ENCODE results near the gene DAPK2. TPM values are rescaled to one million over a fixed set of nuclear protein-coding genes. Genes with fewer than 3 reads are reported as not detected.

DAPK2 gene
- total RNA-seq, 1 experiment from 2014 or later, result 2.3 TPM

DNA sequence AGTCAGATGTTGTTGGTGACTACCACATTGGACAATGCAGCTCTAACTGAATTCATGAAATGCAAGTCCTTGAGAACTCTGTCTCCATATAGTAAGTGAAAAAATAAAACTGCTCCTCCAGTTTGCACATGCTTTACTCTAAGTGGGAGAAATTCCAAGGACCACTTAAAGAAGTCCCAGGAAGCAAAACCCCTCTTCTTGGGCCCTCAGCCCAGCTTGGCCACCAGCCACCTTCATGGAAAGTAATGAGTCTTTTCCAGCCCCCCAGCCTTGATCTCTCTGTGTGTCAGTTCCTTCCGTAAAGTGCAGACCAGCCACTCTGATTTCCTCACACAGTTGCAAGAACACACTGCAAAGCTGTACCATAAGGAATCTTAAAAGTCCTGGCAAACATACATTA is 34.5 kb downstream of the DAPK2 start (continued):
- TF ChIP-seq, protein P1, sequence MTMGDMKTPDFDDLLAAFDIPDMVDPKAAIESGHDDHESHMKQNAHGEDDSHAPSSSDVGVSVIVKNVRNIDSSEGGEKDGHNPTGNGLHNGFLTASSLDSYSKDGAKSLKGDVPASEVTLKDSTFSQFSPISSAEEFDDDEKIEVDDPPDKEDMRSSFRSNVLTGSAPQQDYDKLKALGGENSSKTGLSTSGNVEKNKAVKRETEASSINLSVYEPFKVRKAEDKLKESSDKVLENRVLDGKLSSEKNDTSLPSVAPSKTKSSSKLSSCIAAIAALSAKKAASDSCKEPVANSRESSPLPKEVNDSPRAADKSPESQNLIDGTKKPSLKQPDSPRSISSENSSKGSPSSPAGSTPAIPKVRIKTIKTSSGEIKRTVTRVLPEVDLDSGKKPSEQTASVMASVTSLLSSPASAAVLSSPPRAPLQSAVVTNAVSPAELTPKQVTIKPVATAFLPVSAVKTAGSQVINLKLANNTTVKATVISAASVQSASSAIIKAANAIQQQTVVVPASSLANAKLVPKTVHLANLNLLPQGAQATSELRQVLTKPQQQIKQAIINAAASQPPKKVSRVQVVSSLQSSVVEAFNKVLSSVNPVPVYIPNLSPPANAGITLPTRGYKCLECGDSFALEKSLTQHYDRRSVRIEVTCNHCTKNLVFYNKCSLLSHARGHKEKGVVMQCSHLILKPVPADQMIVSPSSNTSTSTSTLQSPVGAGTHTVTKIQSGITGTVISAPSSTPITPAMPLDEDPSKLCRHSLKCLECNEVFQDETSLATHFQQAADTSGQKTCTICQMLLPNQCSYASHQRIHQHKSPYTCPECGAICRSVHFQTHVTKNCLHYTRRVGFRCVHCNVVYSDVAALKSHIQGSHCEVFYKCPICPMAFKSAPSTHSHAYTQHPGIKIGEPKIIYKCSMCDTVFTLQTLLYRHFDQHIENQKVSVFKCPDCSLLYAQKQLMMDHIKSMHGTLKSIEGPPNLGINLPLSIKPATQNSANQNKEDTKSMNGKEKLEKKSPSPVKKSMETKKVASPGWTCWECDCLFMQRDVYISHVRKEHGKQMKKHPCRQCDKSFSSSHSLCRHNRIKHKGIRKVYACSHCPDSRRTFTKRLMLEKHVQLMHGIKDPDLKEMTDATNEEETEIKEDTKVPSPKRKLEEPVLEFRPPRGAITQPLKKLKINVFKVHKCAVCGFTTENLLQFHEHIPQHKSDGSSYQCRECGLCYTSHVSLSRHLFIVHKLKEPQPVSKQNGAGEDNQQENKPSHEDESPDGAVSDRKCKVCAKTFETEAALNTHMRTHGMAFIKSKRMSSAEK (CRISPR knock-in tag; IDR thresholded peaks at IDR 0.05; ENCODE audit: borderline replicate concordance), result no peak
- TF ChIP-seq NFE2L1 (CRISPR knock-in tag; IDR thresholded peaks at IDR 0.05), result no peak
- TF ChIP-seq, protein P2, sequence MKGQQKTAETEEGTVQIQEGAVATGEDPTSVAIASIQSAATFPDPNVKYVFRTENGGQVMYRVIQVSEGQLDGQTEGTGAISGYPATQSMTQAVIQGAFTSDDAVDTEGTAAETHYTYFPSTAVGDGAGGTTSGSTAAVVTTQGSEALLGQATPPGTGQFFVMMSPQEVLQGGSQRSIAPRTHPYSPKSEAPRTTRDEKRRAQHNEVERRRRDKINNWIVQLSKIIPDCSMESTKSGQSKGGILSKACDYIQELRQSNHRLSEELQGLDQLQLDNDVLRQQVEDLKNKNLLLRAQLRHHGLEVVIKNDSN (CRISPR knock-in tag; IDR thresholded peaks at IDR 0.05), result no peak

DNA sequence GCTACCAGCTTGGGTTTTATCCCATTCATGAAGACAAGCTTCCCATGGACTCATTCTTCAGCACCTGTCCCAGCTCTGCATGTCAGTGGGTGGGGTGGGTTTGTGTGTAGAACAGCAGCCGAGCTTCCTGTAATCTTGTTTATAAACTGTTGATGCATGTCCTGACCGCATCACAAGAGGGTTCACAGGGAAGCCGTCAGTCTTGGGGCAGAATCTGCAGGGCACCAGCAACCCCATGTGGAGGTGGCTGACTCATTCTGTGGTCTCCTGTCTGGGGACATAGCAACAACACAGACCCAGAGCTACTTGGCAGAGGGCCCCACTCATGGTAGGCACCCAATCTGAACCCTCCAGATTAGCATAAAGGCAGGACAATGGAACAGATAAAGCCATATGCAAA is 35.6 kb downstream of the DAPK2 start:
- Mint-ChIP-seq H3K4me3 (no peak overlapping the region), H3K27me3 (ENCODE audit: low read depth) (no peaks in the 10 kb centered on the region), H3K9me3 (no peaks in the 10 kb centered on the region), H3K27ac (no peak overlapping the region), H3K4me1 (peaks cover 6% of the 10 kb centered on the region; the same call in 1 of the 2 replicates), H3K36me3 (no peaks in the 10 kb centered on the region)
- no peak for DNase-seq (ENCODE audit: low spot score)
- no peak for TF ChIP-seq TEAD1 (CRISPR knock-in tag; IDR thresholded peaks at IDR 0.05)
- TF ChIP-seq GRHL2 (CRISPR knock-in tag; IDR thresholded peaks at IDR 0.05; ENCODE audit: insufficient replicate concordance, severe bottlenecking), result no peak
- TF ChIP-seq, protein P3, sequence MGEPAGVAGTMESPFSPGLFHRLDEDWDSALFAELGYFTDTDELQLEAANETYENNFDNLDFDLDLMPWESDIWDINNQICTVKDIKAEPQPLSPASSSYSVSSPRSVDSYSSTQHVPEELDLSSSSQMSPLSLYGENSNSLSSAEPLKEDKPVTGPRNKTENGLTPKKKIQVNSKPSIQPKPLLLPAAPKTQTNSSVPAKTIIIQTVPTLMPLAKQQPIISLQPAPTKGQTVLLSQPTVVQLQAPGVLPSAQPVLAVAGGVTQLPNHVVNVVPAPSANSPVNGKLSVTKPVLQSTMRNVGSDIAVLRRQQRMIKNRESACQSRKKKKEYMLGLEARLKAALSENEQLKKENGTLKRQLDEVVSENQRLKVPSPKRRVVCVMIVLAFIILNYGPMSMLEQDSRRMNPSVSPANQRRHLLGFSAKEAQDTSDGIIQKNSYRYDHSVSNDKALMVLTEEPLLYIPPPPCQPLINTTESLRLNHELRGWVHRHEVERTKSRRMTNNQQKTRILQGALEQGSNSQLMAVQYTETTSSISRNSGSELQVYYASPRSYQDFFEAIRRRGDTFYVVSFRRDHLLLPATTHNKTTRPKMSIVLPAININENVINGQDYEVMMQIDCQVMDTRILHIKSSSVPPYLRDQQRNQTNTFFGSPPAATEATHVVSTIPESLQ (CRISPR knock-in tag; IDR thresholded peaks at IDR 0.05), result no peak
- TF ChIP-seq GTF2I (CRISPR knock-in tag; conservative IDR thresholded peaks at IDR 0.05), result no peak
- TF ChIP-seq OVOL2 (CRISPR knock-in tag; IDR thresholded peaks at IDR 0.05; ENCODE audit: borderline replicate concordance), result no peak
- TF ChIP-seq, protein P2 (CRISPR knock-in tag; IDR thresholded peaks at IDR 0.05), result no peak
- TF ChIP-seq, protein P4, sequence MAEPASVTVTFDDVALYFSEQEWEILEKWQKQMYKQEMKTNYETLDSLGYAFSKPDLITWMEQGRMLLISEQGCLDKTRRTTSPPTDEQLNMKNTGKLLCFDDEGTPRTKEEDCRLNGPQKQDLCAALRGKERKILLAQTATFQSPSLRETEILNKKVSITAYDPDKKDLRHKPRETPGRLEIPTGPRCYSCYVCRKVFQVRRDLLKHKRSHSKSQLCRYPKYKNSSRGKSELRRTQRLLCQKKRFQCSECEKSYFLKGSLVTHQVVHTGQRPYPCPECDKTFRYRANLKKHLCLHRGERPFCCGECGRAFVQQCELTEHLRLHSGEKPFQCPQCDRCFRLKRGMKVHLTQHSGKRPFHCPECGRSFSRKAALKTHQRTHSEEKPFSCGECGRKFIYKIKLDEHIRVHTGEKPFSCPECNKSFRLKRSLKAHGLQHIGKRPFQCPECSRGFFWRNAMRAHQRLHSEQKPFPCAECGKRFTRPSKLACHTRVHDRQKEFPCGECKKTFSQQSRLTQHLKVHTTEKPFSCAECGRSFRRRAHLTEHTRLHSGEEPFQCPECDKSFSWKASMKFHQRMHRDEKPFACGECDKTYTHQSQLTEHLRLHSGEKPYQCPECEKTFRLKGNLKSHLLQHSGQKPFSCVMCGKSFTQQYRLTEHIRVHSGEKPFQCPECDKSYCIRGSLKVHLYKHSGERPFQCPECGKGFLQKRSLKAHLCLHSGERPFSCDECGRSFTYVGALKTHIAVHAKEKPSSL (CRISPR knock-in tag; conservative IDR thresholded peaks at IDR 0.05), result no peak
- TF ChIP-seq, protein P5, sequence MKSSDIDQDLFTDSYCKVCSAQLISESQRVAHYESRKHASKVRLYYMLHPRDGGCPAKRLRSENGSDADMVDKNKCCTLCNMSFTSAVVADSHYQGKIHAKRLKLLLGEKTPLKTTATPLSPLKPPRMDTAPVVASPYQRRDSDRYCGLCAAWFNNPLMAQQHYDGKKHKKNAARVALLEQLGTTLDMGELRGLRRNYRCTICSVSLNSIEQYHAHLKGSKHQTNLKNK (CRISPR knock-in tag; IDR thresholded peaks at IDR 0.05), result no peak
- TF ChIP-seq PRRX2 (CRISPR knock-in tag; IDR thresholded peaks at IDR 0.05), result no peak
- TF ChIP-seq NFE2L1 (CRISPR knock-in tag; IDR thresholded peaks at IDR 0.05), result no peak
- TF ChIP-seq, protein P6, sequence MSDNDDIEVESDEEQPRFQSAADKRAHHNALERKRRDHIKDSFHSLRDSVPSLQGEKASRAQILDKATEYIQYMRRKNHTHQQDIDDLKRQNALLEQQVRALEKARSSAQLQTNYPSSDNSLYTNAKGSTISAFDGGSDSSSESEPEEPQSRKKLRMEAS (CRISPR knock-in tag; IDR thresholded peaks at IDR 0.05), result no peak
- no peak for TF ChIP-seq TP53 (CRISPR knock-in tag; IDR thresholded peaks at IDR 0.05)
- TF ChIP-seq, protein P7, sequence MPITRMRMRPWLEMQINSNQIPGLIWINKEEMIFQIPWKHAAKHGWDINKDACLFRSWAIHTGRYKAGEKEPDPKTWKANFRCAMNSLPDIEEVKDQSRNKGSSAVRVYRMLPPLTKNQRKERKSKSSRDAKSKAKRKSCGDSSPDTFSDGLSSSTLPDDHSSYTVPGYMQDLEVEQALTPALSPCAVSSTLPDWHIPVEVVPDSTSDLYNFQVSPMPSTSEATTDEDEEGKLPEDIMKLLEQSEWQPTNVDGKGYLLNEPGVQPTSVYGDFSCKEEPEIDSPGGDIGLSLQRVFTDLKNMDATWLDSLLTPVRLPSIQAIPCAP (CRISPR knock-in tag; IDR thresholded peaks at IDR 0.05), result no peak
- TF ChIP-seq MYBL2 (CRISPR knock-in tag; IDR thresholded peaks at IDR 0.05), result no peak
- TF ChIP-seq HMGA2 (CRISPR knock-in tag; IDR thresholded peaks at IDR 0.05), result no peak
- no peak for TF ChIP-seq ZNF423 (CRISPR knock-in tag; IDR thresholded peaks at IDR 0.05)
- no peak for TF ChIP-seq ZBTB21 (CRISPR knock-in tag; IDR thresholded peaks at IDR 0.05; ENCODE audit: borderline replicate concordance)
- TF ChIP-seq NR3C1 (CRISPR knock-in tag; conservative IDR thresholded peaks at IDR 0.05; ENCODE audit: low read depth), result no peak
- TF ChIP-seq, protein P8, sequence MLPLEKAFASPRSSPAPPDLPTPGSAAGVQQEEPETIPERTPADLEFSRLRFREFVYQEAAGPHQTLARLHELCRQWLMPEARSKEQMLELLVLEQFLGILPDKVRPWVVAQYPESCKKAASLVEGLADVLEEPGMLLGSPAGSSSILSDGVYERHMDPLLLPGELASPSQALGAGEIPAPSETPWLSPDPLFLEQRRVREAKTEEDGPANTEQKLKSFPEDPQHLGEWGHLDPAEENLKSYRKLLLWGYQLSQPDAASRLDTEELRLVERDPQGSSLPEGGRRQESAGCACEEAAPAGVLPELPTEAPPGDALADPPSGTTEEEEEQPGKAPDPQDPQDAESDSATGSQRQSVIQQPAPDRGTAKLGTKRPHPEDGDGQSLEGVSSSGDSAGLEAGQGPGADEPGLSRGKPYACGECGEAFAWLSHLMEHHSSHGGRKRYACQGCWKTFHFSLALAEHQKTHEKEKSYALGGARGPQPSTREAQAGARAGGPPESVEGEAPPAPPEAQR (CRISPR knock-in tag; IDR thresholded peaks at IDR 0.05), result no peak
- TF ChIP-seq JAZF1 (CRISPR knock-in tag; IDR thresholded peaks at IDR 0.05), result no peak
- ATAC-seq, result peak; percentile 28; the same call in 1 of the 2 replicates
- POLR2A ChIA-PET, result interaction anchor here (0.6 kb wide), 1 partner anchor 13 kb away, joined by 3 read pairs; no protein-coding TSS in a partner anchor
- CTCF ChIA-PET, result interaction anchor here (0.6 to 1.0 kb wide), 3 partner anchors 57 to 657 kb away, joined by 3 to 5 read pairs (median 3); no protein-coding TSS in a partner anchor

Data from WTC11 (cell line).